Measurements from ENCODE around the gene GRK5.

DNA sequence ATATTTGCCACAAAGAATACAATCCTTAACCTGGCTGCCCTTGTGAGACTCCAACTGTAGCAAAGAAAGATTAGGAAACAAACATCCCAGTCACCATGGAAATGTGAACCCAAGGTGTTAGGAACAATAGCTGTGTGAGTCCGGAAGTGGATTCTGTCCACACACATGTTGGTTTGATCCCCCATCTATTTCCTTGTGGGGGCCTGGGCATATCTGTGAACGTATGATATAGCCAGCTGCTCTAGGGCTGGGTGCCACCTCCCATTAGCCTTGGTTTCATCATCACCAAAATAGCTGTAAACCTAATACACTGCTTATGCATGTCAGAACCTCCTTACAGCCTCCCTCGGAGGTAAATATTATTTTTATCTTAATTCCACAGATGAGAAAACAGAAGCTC, 26.4 kb downstream of the GRK5 start:
- TF ChIP-seq, protein P1, sequence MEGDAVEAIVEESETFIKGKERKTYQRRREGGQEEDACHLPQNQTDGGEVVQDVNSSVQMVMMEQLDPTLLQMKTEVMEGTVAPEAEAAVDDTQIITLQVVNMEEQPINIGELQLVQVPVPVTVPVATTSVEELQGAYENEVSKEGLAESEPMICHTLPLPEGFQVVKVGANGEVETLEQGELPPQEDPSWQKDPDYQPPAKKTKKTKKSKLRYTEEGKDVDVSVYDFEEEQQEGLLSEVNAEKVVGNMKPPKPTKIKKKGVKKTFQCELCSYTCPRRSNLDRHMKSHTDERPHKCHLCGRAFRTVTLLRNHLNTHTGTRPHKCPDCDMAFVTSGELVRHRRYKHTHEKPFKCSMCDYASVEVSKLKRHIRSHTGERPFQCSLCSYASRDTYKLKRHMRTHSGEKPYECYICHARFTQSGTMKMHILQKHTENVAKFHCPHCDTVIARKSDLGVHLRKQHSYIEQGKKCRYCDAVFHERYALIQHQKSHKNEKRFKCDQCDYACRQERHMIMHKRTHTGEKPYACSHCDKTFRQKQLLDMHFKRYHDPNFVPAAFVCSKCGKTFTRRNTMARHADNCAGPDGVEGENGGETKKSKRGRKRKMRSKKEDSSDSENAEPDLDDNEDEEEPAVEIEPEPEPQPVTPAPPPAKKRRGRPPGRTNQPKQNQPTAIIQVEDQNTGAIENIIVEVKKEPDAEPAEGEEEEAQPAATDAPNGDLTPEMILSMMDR (IDR thresholded peaks at IDR 0.05; ENCODE audit: low read depth, low read length, poor library complexity, severe bottlenecking): no peak
- no peak for TF ChIP-seq EZH2phosphoT487 (IDR thresholded peaks at IDR 0.05; ENCODE audit: borderline replicate concordance, low read length)
